Transverse colon (tissue), 3 donors: ENCODE data around the gene OMD.

Experiments used
- CTCF ChIP-seq, 5 experiments: fragments of 200-600 bp in 3 of 5; fragments of 450-650 bp in 2 of 5; sonication (generic) in 3 of 5; IDR thresholded peaks; 1 replicate in 2 of 5; 2 replicates in 3 of 5; pipeline ENCODE4 v1.5.1; 2016 to 2017; ENCODE audit warnings: antibody characterized with exemption in 5 of 5, inconsistent platforms in 3 of 5, mild to moderate bottlenecking in 2 of 5, moderate library complexity in 1 of 5
- POLR2A ChIP-seq: fragments of 450-650 bp; IDR thresholded peaks from one replicate; pipeline ENCODE4 v1.6.1; 2016; ENCODE audit warnings: antibody characterized with exemption, mild to moderate bottlenecking, moderate library complexity

- TF ChIP-seq CTCF (IDR thresholded peaks at IDR 0.05) (no peak), POLR2A (no peak)
Measured at GRCh38 chr9:92414566-92414965, 9.7 kb downstream of the OMD start.
